Frontal cortex (tissue), 4 donors: ENCODE results near the gene RTN4. TPM values are rescaled to one million over a fixed set of nuclear protein-coding genes. Genes with fewer than 3 reads are reported as not detected.
"Not testable (repeated sequence)": the region's sequence is repeated elsewhere in the genome, so short reads cannot be mapped to it uniquely, and the experiment has no call there.

ENCODE experiments used
- DNase-seq, 2 donors: peaks; one replicate each; pipeline ENCODE4 v3.0.0; 2012; ENCODE audit warnings: low spot score in 2 of 2
- FAIRE-seq: peaks from 2 replicates; lab custom pipeline; 2012; peaks lifted over from hg19 to GRCh38; lab: Jason Lieb, UNC
- total RNA-seq: library from RNA; depleted of rRNA; stranded (reverse); fragments of >200 nt; gene quantifications from one replicate; pipeline ENCODE4 v1.2.3, GENCODE V29; 2014
- donor health status: control.
- donor health status: control.
- donor health status: control.

Gene RTN4
- total RNA-seq, 1 donor from 2014 or later = 726 TPM

DNA sequence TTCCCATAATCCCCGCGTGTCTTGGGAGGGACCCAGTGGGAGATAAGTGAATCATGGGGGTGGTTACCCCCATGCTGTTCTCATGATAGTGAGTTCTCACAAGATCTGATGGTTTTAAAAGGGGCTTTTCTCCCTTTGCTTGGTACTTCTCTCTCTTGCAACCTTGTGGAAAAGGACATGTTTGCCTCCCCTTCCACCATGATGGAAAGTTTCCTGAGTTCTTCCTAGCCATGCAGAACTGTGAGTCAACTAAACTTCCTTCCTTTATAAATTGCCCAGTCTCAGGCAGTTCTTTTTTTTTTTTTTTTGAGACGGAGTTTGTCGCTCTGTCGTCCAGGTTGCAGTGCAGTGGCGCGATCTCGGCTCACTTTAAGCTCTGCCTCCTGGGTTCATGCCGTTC lies 26.5 kb upstream of the RTN4 start:
- FAIRE-seq = no peak
- DNase-seq = no peak

GRCh38 chr2:55076019-55076418 lies 25.8 kb upstream of the RTN4 start:
- not testable (repeated sequence) for DNase-seq, FAIRE-seq

GRCh38 chr2:55073000-55073983 lies 23.0 kb upstream of the RTN4 start:
- DNase-seq (no peak), FAIRE-seq (no peak)

- no peak for DNase-seq
- no peak for FAIRE-seq
These were observed 13.6 kb upstream of the RTN4 start for GRCh38 chr2:55063713-55064323.

- no peak for FAIRE-seq
- DNase-seq = no peak
These were observed 13.0 kb upstream of the RTN4 start for GRCh38 chr2:55063226-55063625.

GRCh38 chr2:55062754-55063153 lies 12.5 kb upstream of the RTN4 start:
- FAIRE-seq (no peak), DNase-seq (no peak)

- no peak for DNase-seq
- no peak for FAIRE-seq
These were observed 11.5 kb upstream of the RTN4 start for GRCh38 chr2:55061523-55062344.

- DNase-seq = no peak
- no peak for FAIRE-seq
These were observed 9.5 kb upstream of the RTN4 start for GRCh38 chr2:55059793-55060192.

DNA sequence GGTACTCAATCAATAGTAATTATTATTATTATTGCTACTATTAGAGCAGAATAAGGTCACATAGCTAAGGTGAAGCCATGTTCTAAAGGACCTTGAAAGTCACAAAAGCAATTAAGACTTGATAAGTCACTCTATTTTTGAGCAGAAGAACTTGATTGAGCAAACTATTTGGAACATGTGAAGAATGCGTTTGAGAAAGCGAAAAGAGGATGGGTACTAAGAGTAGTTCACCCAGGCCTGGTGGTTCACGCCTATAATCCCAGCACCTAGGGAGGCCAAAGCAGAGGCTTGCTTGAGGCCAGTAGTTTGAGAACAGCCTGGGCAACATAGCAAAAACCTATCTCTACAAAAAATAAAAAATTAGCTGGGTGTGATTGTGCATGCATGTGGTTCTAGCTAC lies 7.2 kb upstream of the RTN4 start:
- FAIRE-seq (no peak), DNase-seq (no peak)

GRCh38 chr2:55056024-55056521 lies 5.8 kb upstream of the RTN4 start:
- DNase-seq (no peak), FAIRE-seq (no peak)

DNA sequence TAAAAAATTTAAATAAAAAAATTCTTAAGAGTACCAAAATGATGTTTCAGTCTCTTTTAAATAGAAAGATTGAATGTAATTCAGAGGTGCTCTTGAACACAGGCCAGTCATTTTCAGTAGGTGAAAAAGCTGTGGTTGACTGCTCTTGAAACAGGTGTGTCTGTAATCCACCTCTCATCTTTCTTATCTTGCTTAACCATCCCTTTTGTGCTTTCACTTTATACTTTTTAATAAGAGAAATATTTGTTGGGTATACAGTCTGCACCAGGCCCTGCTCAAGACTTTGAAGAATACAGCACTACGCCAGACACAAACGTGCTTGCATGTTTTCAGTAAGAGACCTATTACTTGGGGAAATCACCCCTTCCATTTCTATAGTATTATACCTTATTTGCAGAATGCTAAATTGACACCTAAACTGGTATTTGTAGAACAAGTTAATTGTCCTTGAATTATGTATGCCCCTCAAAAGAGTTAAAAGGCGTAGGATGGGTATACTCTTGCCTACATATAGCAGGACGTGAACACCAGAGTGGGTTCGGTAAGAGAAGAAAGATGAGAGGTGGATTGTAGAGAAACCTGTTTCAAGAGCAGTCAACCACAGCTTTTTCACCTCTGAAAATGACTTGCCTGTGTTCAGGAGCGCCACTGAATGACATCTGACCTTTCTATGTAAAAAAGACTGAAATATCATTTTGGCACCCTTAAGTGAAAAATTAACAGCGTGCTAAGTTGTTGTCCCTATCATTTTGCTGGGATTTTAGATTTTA lies 4.0 kb upstream of the RTN4 start:
- FAIRE-seq (no peak), DNase-seq (no peak)

- not testable (repeated sequence) for DNase-seq
These were observed 3.0 kb upstream of the RTN4 start for GRCh38 chr2:55053225-55053624.

GRCh38 chr2:55052129-55053061 lies 2.1 kb upstream of the RTN4 start:
- FAIRE-seq = no peak
- no peak for DNase-seq

More at GRCh38 chr2:55053225-55053624, 3.0 kb upstream of the RTN4 start:
- FAIRE-seq = not testable (repeated sequence)

GRCh38 chr2:55051026-55051866 lies 995 bp upstream of the RTN4 start:
- DNase-seq = peak; percentile 27 to 60
- FAIRE-seq = no peak

DNA sequence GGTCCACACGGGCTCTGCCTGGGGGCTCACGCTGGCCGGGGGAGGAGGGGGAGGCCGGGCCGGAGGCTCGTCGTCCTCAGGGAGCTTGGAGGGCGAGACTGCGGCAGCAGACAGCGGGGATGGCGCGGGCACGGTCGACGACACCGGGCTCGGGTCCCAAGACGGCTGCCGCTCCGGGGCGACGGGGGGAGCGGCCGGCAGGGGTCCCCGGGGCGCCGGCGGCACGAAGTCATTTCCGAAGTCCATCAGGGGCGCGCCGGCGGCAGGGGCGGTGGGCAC lies 491 bp downstream of the RTN4 start:
- peak in 1 of 2 donors; percentile 43 for DNase-seq
- no peak for FAIRE-seq

DNA sequence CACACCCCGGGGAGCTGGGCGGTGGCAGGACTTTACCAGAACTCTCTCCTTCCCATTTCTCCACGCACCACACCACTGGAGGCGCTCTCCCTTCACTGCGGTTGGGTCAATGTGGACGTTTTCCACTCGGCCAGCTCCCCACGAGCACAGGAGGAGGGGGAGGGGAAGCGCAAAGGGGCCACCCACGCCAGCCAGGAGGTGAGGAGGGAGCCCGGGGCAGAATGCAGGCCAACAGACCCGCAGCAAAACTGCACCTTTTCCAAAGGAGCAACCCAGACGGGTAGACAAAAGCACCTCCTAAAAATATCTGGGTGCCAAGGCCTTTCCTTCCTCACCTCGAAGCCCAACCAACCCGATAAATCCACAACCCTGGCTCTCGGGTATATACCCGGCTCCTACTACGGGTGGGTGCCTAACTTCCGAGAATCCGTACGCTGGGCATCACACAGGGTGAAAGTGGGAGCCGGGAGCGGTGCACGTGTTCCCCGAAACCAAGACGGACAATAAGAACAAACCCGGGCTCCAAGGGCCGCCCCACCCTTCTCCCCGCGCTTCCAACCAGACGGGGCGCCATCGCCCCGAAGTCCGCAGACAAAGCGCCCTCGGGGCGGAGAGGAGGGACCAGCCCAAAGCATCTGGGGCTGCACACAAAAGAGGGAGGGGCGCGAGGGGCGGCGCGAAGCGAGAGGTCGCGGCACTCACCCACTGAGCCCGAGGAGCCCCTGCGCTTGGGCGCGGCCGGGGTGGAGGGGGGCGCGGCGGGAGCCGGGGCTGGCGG lies 1.0 kb downstream of the RTN4 start:
- no peak for FAIRE-seq
- DNase-seq = peak; percentile 68 to 79

DNA sequence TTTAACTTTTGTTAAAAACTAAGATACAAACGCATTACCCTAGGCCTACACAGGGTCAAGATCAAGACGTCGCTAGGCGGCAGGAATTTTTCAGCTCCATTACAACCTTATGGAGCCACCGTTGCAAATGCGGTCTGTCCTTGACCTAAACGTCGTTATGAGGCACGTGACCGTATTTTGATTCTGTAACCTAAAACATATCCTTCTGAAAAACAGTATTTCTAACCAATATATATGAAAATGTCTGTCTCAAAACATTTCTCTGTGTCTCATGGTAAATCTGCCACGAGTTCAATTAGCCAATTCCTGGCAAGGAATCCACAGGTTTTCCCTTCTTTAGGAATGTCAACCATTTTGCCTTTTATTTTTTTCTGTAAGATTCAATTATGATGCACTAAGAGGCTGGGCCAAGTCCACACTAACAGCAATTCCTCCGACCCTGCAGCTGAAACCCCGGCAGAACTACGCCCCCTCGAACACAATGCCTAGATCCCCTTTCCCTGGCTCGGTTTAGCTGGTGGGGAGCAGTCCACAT lies 1.7 kb downstream of the RTN4 start:
- peak in 1 of 2 donors; percentile 21 for DNase-seq
- FAIRE-seq = no peak
